ENCODE measurements around the gene CYYR1. TPM values are rescaled to one million over a fixed set of nuclear protein-coding genes. Genes with fewer than 3 reads are reported as not detected.

Gene CYYR1
- polyA plus RNA-seq, 1 experiment, result not detected

GRCh38 chr21:26515257-26515656, 57.8 kb downstream of the CYYR1 start:
- no peak for TF ChIP-seq CTCF (IDR thresholded peaks at IDR 0.05; ENCODE audit: low read depth, low read length)
- Histone ChIP-seq H3K9me3 (ENCODE audit: control insufficient read depth, insufficient read depth, low read length) (no peaks in the 10 kb centered on the region), H3K27me3 (ENCODE audit: control insufficient read depth, insufficient read depth, low read length) (no peaks in the 10 kb centered on the region), H3K27ac (ENCODE audit: low read depth, low read length) (no peak overlapping the region), H3K4me3 (ENCODE audit: low read depth, low read length) (no peak overlapping the region)
- ChIA-PET CTCF (no interaction called here), POLR2A (no interaction called here)
- no peak for DNase-seq (ENCODE audit: low read depth, low spot score)

GRCh38 chr21:26513212-26513611, 59.9 kb downstream of the CYYR1 start:
- H3K9me3 ChIP-seq (ENCODE audit: control insufficient read depth, insufficient read depth, low read length), result no peaks in the 10 kb centered on the region
- no peak for DNase-seq (ENCODE audit: low read depth, low spot score)
- no peak overlapping the region for H3K27ac ChIP-seq (ENCODE audit: low read depth, low read length)
- H3K27me3 ChIP-seq (ENCODE audit: control insufficient read depth, insufficient read depth, low read length), result no peaks in the 10 kb centered on the region
- no peak for TF ChIP-seq CTCF (IDR thresholded peaks at IDR 0.05; ENCODE audit: low read depth, low read length)
- H3K4me3 ChIP-seq (ENCODE audit: low read depth, low read length), result no peak overlapping the region
- ChIA-PET POLR2A (no interaction called here), CTCF (no interaction called here)

- Histone ChIP-seq H3K9me3 (ENCODE audit: control insufficient read depth, insufficient read depth, low read length) (no peaks in the 10 kb centered on the region), H3K27ac (ENCODE audit: low read depth, low read length) (no peak overlapping the region), H3K4me3 (ENCODE audit: low read depth, low read length) (no peak overlapping the region), H3K27me3 (ENCODE audit: control insufficient read depth, insufficient read depth, low read length) (no peaks in the 10 kb centered on the region)
- ChIA-PET POLR2A (no interaction called here), CTCF (no interaction called here)
- no peak for DNase-seq (ENCODE audit: low read depth, low spot score)
- no peak for TF ChIP-seq CTCF (IDR thresholded peaks at IDR 0.05; ENCODE audit: low read depth, low read length)
Measured at GRCh38 chr21:26512664-26513063, 60.4 kb downstream of the CYYR1 start.

GRCh38 chr21:26508903-26509302, 64.2 kb downstream of the CYYR1 start:
- Histone ChIP-seq H3K27me3 (ENCODE audit: control insufficient read depth, insufficient read depth, low read length) (no peaks in the 10 kb centered on the region), H3K9me3 (ENCODE audit: control insufficient read depth, insufficient read depth, low read length) (no peaks in the 10 kb centered on the region), H3K4me3 (ENCODE audit: low read depth, low read length) (no peak overlapping the region), H3K27ac (ENCODE audit: low read depth, low read length) (no peak overlapping the region)
- DNase-seq (ENCODE audit: low read depth, low spot score), result no peak
- CTCF ChIA-PET, result no interaction called here
- POLR2A ChIA-PET, result no interaction called here
- no peak for TF ChIP-seq CTCF (IDR thresholded peaks at IDR 0.05; ENCODE audit: low read depth, low read length)

GRCh38 chr21:26506956-26507355, 66.1 kb downstream of the CYYR1 start:
- CTCF ChIA-PET, result no interaction called here

More at GRCh38 chr21:26506956-26507355, 66.1 kb downstream of the CYYR1 start:
- POLR2A ChIA-PET, result no interaction called here
- no peak for TF ChIP-seq CTCF (IDR thresholded peaks at IDR 0.05; ENCODE audit: low read depth, low read length)
- DNase-seq (ENCODE audit: low read depth, low spot score), result no peak
- Histone ChIP-seq H3K27ac (ENCODE audit: low read depth, low read length) (no peak overlapping the region), H3K9me3 (ENCODE audit: control insufficient read depth, insufficient read depth, low read length) (no peaks in the 10 kb centered on the region), H3K27me3 (ENCODE audit: control insufficient read depth, insufficient read depth, low read length) (no peaks in the 10 kb centered on the region), H3K4me3 (ENCODE audit: low read depth, low read length) (no peak overlapping the region)
